ENCODE data around the gene AP1S1. TPM values are rescaled to one million over a fixed set of nuclear protein-coding genes. Genes with fewer than 3 reads are reported as not detected.

Gene AP1S1
- total and polyA plus RNA-seq, 9 of the 15 experiments (the other 6 are each of a cell fraction or from before 2014, with no cell fraction given): 4.4 to 149 (median 89.4) TPM

GRCh38 chr7:101118856-101119255 is 35.4 kb upstream of the AP1S1 start:
- 0 out of 2 replicates have a peak, but pooled peaks have one; percentile 24 for TF ChIP-seq ADNP (tag; IDR thresholded peaks at IDR 0.05)
- TF ChIP-seq, protein P1, sequence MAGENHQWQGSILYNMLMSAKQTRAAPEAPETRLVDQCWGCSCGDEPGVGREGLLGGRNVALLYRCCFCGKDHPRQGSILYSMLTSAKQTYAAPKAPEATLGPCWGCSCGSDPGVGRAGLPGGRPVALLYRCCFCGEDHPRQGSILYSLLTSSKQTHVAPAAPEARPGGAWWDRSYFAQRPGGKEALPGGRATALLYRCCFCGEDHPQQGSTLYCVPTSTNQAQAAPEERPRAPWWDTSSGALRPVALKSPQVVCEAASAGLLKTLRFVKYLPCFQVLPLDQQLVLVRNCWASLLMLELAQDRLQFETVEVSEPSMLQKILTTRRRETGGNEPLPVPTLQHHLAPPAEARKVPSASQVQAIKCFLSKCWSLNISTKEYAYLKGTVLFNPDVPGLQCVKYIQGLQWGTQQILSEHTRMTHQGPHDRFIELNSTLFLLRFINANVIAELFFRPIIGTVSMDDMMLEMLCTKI (IDR thresholded peaks at IDR 0.05; ENCODE audit: partially characterized antibody): no peak
- H3K4me3 ChIP-seq: no peak overlapping the region
- no TSS peak for BruUV-seq (replicated peaks)
- POLR2A ChIA-PET: no interaction called here
- no peaks in the 10 kb centered on the region for H3K79me2 ChIP-seq (ENCODE audit: control insufficient read depth, insufficient read depth, low read length)
- no peaks in the 10 kb centered on the region for H4K20me1 ChIP-seq (replicated peaks; ENCODE audit: control insufficient read depth, insufficient read depth, low read length)
- FAIRE-seq (no peak), ATAC-seq (no peak), DNase-seq (ENCODE audit: extremely low read depth in 1 of 4, low spot score in 3 of 4) (no peak)
- WGBS (ENCODE audit: insufficient coverage, low coverage, missing lambda C conversion rate): 23% methylated on average over 3 of the region's 3 CpGs
- H3K4me2 ChIP-seq (ENCODE audit: insufficient read depth, low read length): no peak overlapping the region
- in situ Hi-C loops (cut with MboI) (no loop called here), intact Hi-C loops (cut with micrococcal nuclease) (no loop called here)
- H3K9me3 ChIP-seq (replicated peaks; ENCODE audit: control insufficient read depth, insufficient read depth, low read depth, low read length): no peaks in the 10 kb centered on the region
- no peaks in the 10 kb centered on the region for H3K27me3 ChIP-seq (ENCODE audit: control insufficient read depth in 2 of 2, insufficient read depth in 2 of 2, low read length in 2 of 2)
- CTCF ChIA-PET (ENCODE audit: low intra/inter-chr PET ratio): interaction anchor here (0.6 kb wide), 1 partner anchor 144 kb away, joined by 4 read pairs; no protein-coding TSS in a partner anchor
- no peaks in the 10 kb centered on the region for H3K36me3 ChIP-seq (ENCODE audit: control insufficient read depth, insufficient read depth, low read length)
- no peak overlapping the region for H2AFZ ChIP-seq (ENCODE audit: low read depth, low read length)
- H3K27ac ChIP-seq (ENCODE audit: extremely low read depth, low read depth, low read length): no peak overlapping the region
- no peaks in the 10 kb centered on the region for H3K9me1 ChIP-seq (ENCODE audit: control insufficient read depth, insufficient read depth, low read length)
- H3K9ac ChIP-seq (ENCODE audit: insufficient read depth in 1 of 2, low read depth in 2 of 2, low read length in 2 of 2): no peak overlapping the region
- H3K4me1 ChIP-seq (replicated peaks in 1 of 2; ENCODE audit: control insufficient read depth in 2 of 2, insufficient read depth in 2 of 2, low read length in 2 of 2): peaks cover 17 to 19% of the 10 kb centered on the region in 2 experiments

GRCh38 chr7:101119876-101120275 is 34.4 kb upstream of the AP1S1 start:
- Histone ChIP-seq H3K4me2 (ENCODE audit: insufficient read depth, low read length) (no peak overlapping the region), H3K9me1 (ENCODE audit: control insufficient read depth, insufficient read depth, low read length) (no peaks in the 10 kb centered on the region), H2AFZ (ENCODE audit: low read depth, low read length) (no peak overlapping the region), H3K9me3 (replicated peaks; ENCODE audit: control insufficient read depth, insufficient read depth, low read depth, low read length) (no peaks in the 10 kb centered on the region), H3K79me2 (ENCODE audit: control insufficient read depth, insufficient read depth, low read length) (no peaks in the 10 kb centered on the region), H3K4me1 (replicated peaks in 1 of 2; ENCODE audit: control insufficient read depth in 2 of 2, insufficient read depth in 2 of 2, low read length in 2 of 2) (peaks cover 20 to 25% of the 10 kb centered on the region in 2 experiments), H3K27ac (ENCODE audit: extremely low read depth, low read depth, low read length) (no peak overlapping the region), H3K27me3 (ENCODE audit: control insufficient read depth in 2 of 2, insufficient read depth in 2 of 2, low read length in 2 of 2) (no peaks in the 10 kb centered on the region), H3K9ac (ENCODE audit: insufficient read depth in 1 of 2, low read depth in 2 of 2, low read length in 2 of 2) (no peak overlapping the region), H3K4me3 (no peak overlapping the region), H3K36me3 (ENCODE audit: control insufficient read depth, insufficient read depth, low read length) (no peaks in the 10 kb centered on the region), H4K20me1 (replicated peaks; ENCODE audit: control insufficient read depth, insufficient read depth, low read length) (no peaks in the 10 kb centered on the region)
- ChIA-PET POLR2A (no interaction called here), CTCF (ENCODE audit: low intra/inter-chr PET ratio) (no interaction called here)
- intact Hi-C loops (cut with micrococcal nuclease): no loop called here
- no TSS peak for BruUV-seq (replicated peaks)
- WGBS (ENCODE audit: insufficient coverage, low coverage, missing lambda C conversion rate): 43% methylated on average over 10 of the region's 10 CpGs
- TF ChIP-seq KAT2B (IDR thresholded peaks at IDR 0.05; ENCODE audit: low read depth, low read length): no peak
- TF ChIP-seq EGR1 (conservative IDR thresholded peaks at IDR 0.05): peak; percentile 58; the same call in 1 of the 2 replicates
- FAIRE-seq (no peak), DNase-seq (ENCODE audit: extremely low read depth in 1 of 4, low spot score in 3 of 4) (no peak), ATAC-seq (no peak)
- in situ Hi-C loops (cut with MboI): no loop called here
